ENCODE measurements around the gene ALDH1B1.

The ALDH1B1 gene

DNA sequence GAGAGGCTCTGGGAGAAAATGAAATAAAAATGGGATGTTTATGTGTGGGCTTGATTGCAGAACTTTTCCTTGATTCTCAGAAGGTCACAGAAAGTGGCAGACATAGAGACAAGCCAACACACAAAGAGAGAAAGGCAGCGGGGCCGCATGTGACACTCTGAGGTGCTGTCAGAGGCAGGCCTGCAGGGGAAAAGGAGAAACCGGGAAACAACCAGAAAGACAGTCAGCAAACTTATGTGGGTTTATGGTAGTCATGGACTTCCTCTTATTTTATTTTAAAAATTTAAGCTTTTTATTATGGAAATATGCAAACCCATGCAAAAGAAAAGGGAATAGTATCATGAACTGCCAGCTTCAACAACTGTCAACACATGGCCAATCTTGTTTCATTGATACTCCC lies 48.0 kb downstream of the ALDH1B1 start:
- no peak for DNase-seq (ENCODE audit: low read depth in 2 of 2)

DNA sequence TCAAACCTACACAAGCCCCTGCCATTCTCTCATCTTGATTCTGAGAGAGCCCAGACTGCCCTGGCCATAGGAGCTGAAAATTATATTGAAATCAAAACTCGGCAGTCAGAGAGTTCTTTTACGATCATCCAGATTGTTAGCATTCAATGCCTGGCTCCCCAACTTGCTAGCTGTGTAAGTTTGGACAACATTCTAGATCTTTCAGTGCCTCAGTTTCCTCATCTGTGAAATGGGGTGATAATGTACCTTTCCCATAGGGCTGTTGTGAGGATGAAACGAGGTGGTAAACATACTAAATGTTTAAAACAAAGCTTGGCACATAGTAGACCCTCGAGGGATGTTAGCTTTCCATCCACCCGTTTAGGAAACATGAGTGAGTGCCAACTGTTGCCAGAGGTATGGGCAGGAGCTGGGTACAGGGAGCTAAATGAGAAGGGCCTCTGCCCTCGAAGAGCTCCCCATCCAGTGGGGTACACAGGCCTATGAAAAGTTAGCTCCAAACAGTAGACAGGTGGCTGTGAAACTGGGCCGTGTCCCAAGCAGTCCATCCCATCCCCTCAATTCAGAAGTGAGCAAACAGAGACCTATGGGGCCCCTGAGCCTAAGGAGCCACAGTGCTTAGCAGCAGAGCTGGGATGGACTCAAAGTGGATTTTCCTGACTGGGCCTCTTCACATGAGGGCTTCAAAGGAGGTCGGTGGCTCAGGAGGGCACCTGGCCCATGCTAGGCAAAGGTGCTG lies 49.0 kb downstream of the ALDH1B1 start:
- DNase-seq (ENCODE audit: low read depth in 2 of 2): no peak

DNA sequence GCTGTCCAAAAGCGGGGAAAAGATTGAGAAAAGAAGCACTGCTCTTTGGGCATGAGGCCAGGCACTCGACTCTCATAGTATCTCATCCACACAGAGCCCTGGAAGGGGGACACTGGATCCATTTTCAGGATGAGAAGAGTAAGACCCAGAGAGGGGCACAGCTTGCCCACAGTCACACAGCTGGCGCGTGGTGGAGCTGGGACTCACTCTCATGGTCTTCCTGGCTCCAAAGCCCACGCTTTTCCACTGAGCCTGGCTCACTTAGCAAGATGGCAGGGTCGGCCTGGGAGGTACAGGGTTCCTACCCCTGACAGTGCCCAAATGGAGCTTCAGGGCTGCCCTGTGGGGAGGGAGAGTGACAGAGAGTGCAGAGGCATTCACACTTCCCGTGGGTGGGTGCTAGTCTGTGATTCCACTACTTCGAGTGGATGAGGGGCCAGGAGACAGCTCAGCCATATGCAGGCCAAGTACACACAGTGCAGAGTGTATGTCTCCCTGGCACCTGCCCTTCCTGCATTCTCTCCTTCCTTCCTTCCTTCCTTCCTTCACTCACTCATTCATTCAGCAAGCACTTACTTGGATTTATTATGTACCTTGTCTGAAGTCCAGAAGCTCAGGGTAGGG lies 50.1 kb downstream of the ALDH1B1 start:
- no peak for DNase-seq (ENCODE audit: low read depth in 2 of 2)

DNA sequence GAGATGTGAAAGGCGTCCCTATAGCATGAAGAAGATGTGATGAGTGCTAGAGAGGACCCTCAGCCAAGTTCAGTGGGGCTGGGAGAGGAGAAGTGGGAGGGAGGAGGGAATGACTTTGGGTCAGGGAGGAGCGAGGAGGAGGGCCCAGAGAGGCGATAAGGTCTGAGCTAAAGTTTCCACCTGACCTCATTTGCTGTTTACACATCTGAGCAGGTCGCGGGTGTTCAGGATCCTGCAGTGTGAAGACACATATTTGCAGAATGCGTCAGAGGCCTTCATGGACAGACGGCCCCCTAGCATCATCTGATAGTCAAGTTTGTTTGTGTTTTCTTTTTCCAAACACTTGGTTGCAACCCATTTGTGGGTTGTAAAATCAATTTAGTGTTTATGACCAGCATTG lies 50.7 kb downstream of the ALDH1B1 start:
- DNase-seq (ENCODE audit: low read depth in 2 of 2): peak in 1 of 2 experiments; percentile 5

DNA sequence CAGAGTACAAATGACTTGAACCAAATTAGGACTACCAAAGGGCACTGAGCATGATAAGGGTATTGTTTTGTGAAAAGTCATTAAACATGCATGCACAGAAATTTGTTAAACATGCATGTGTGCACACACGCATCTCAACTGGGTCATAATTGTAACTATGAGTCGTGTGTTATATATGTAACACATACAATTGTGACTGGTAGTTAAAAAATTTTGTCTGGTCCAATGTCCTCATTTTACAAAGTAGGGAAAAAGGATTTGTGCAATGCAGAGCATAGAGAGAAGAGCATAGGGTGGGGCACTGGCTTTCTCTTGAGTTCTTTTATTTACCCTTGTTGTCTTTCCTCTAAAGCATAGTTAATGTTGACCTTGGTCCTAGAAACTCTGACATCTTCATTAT lies 51.1 kb downstream of the ALDH1B1 start:
- DNase-seq (ENCODE audit: low read depth in 2 of 2): peak in 1 of 2 experiments; percentile 3

DNA sequence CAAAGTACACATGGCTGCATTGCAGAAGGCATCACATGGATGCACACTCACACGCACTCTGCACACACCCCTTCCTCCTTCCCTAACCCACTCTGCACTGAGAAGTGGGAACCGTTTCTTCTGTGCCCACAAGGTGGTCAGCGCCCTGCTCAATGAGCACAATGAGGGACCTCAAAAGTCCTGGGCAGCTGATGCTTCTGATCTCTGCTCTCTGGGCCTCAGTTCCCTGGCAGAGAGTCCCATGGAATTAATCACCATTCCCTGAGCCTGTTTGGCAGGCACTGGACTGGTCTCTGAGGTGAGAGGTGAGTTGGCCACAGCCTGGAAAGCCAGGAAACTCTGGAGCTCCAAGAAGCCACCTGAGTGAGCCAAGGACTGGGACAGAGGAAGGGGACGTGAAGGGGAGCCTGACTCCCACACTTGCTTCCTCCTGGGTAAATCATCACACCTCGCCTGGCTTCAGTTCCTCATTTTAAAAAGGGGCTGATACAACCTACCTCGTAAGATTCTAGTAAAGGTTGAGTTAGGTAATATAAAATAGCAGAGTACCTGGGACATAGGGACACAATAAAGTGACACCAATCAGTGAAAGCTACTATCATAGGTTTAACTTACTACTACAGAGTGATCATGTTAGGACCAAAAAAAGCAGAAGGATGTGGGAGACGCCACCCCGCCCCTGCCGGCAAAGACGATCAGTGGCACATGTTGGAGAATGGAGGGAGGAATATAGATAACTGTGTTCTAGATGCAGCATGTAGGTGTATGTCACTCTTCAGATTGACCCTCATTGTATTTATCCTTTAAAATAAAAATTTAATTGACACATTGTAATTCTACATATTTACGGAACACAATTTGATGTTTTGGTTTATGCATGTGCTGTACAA lies 52.9 kb downstream of the ALDH1B1 start:
- no peak for DNase-seq (ENCODE audit: low read depth in 2 of 2)

DNA sequence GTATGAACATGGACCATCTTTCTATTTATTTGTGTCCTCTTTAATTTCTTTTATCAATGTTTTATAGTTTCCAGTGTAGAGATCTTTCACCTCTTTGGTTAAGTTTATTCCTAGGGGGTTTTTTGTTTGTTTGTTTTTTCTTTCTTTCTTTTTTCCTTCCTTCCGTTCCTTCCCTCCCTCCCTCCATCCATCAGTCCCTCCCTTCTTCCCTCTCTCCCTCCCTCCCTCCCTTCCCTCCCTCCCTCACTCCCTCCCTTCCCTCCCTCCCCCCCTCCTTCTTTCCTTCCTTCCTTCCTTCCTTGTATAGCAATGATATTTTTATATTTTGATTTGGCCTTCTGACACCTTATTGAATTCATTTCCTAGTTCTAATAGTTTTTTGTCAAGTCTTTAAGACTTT lies 55.2 kb downstream of the ALDH1B1 start:
- no peak for DNase-seq (ENCODE audit: low read depth in 2 of 2)

All from fibroblast of skin of left quadriceps (primary cell).